GM12892 (cell line): Measurements from ENCODE around the gene OTOP2.
A peak's percentile ranks its signal among the peaks of the same experiment; 100 is the strongest.

Source experiments
- DNase-seq: peaks from one replicate; pipeline ENCODE4 v3.0.0; 2011; ENCODE audit not compliant: insufficient read length
- FAIRE-seq: peaks from 2 replicates; lab custom pipeline; 2011; peaks lifted over from hg19 to GRCh38; lab: Jason Lieb, UNC
- POLR2A ChIP-seq: IDR thresholded peaks from 2 replicates; pipeline ENCODE4 v1.6.1; 2011; ENCODE audit warnings: low read depth, low read length, control low read depth
- POLR2AphosphoS5 ChIP-seq: IDR thresholded peaks from 2 replicates; pipeline ENCODE4 v1.6.1; 2011; ENCODE audit warnings: low read depth, low read length, control low read depth
- TAF1 ChIP-seq: IDR thresholded peaks from 2 replicates; pipeline ENCODE4 v1.6.1; 2011; ENCODE audit warnings: low read depth, mild to moderate bottlenecking, control low read depth, low read length, borderline replicate concordance

OTOP2 gene

DNA sequence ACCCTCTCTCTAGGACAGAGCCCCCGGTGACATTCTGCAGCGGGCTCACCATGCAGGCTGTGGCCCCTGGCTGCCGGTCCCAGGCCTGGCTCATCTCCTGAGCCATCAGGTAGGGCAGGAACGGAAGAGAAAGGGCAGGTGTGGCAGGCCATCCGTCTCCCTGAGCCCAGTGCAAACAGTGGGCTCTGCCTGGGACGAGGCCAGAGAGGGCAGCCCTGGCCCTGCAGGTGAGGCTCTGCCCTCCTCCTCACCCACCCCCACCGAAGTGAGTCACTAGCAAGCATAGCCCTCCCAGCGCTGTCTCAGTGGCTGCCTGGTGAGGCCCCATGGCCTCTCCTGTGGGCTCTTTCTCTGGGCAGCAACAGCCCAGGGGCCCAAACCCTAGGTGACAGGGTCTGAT is 26.1 kb downstream of the OTOP2 start:
- no peak for TF ChIP-seq POLR2A
- TF ChIP-seq POLR2AphosphoS5 = no peak
- TF ChIP-seq TAF1 = no peak
- DNase-seq = no peak
- no peak for FAIRE-seq

DNA sequence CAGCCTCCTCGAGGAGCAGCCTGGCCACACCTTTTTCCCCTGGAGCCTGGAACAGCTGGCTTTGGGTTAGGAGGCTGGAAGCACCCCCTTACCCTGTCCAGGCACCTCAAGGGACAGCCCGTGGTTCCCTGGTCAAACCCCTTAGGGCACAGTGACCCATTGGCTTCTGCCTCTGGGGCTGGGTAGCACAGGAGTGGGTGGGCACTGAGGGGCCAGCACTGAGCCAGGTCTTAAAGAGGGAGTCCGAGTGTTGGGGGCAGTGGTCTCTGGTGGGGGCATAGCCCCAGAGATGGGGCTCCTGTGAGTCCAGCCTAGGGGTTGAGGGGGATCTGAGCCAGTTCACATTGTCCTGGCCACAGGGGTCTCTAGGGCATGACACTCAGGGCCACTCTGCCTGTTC is 27.0 kb downstream of the OTOP2 start:
- TF ChIP-seq POLR2AphosphoS5 (no peak), TAF1 (no peak)
- FAIRE-seq (no peak), DNase-seq (no peak)

DNA sequence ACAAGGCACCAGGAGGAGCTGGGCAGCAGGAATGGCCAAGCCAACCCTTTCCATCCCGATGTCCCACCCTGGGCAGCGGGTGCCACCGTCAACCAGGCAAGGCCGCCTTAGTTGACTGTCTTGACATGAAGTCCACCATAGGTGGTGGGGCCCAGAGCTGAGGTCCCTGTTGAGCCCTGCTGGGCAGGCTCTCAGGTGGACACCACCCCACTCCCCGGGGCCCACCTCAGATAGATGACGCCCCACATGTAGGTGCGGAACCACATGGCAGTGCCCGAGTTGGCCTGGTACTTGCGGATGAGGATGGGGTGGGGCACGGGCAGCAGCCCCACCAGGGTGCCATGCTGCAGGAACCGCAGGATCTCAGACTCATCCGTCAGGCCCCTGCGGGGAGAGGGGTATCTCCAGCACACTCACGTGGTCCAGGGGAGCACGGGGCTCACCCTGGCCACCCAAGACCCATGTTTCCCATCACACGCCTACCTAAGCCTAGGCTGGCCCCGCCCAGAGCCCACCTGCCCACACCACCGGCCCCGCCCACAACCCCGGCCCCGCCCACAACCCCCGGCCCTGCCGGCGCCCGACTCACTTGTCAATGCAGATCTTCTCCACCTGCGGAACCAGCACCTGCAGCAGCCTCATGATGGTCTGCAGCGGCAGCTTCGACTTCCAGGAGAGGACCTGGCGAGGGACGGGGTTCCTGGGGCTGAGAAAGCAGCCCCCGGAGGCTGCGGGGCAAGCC is 27.8 kb downstream of the OTOP2 start:
- TF ChIP-seq POLR2A (no peak), POLR2AphosphoS5 (no peak), TAF1 (no peak)
- DNase-seq (no peak), FAIRE-seq (no peak)

DNA sequence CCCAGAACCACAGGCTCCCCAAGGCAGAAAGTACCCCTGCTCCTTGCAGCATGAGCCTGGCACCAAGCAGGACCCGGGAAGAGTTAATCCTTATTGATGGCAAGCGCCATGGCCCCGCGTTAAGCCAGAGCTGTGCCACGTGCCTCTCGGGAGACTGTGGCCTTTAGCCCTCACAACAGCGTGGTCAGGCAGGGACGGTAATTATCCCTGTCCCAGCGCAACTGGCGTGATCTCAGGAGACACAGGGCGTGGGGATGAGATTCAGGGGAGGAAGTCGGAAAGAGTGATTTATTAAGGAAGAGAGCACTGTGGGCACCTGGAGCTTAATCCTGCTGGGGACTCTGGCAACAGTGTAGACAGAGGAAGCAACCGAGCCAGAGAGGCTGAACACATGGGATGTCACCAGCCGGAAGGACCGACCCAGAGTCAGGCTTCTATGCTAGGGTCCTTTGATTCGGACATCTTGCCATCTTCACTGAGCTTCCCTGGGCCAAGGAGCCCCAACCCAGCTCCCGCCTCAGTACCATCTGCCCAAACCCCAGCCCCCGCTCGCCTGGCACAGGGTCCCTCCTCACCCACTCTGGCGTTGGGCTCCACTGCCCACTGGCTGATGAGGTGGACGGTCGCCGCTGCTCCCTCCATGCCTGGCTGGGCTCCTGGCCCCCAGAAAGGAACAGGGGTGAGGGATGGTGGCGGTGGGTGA is 28.5 kb downstream of the OTOP2 start:
- no peak for DNase-seq
- TF ChIP-seq TAF1 (no peak), POLR2AphosphoS5 (no peak)
- FAIRE-seq = no peak

DNA sequence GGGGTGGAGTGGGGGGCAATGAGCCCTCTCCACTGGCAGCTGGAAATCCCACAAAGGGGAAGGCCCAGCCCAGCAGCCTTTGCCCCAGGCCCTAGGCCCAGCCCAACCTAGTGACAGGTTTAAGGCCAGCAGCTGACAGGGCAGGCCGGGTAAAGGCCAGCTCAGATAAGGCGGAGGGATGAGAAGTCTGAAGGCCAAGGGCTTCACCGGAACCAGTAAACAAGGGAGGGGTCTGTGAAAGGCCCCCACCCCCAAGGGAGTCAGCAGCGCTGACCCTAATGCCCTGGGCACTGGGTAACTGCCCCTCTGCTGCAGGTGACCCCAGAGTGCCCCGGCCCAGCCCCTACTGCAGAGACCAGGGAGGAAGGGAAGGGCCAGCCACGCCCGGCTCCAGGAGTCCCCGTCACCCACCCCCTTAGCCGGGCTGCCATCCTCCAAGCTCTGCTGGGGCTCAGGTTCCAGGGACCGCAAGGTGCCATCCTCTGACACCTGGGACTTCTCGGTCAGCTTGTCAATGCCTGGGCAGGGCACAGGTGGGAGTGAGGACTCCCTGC is 29.1 kb downstream of the OTOP2 start:
- FAIRE-seq = no peak
- DNase-seq = no peak
- TF ChIP-seq POLR2AphosphoS5 (no peak), POLR2A (no peak), TAF1 (no peak)

DNA sequence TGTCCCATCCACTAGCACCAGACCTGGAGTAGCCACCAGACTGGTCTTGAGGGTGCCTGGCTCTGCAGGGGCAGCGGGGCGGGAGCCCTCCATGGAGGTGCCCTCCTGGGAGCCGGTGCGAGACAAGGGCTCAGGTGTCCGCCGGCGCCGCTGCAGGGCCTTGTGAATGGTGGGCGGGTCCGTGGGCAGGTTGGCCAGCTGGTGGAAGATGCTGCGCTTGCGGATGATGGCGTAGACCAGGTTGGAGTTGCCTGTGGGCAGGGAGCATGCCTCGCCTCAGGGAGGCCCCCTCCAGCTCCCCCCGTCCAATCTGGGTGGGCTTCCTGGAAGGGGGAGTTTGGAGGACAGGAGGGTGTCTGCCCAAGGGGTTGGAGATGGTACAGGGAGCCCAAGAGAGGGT is 30.0 kb downstream of the OTOP2 start:
- no peak for TF ChIP-seq POLR2AphosphoS5
- DNase-seq = no peak
- no peak for FAIRE-seq

DNA sequence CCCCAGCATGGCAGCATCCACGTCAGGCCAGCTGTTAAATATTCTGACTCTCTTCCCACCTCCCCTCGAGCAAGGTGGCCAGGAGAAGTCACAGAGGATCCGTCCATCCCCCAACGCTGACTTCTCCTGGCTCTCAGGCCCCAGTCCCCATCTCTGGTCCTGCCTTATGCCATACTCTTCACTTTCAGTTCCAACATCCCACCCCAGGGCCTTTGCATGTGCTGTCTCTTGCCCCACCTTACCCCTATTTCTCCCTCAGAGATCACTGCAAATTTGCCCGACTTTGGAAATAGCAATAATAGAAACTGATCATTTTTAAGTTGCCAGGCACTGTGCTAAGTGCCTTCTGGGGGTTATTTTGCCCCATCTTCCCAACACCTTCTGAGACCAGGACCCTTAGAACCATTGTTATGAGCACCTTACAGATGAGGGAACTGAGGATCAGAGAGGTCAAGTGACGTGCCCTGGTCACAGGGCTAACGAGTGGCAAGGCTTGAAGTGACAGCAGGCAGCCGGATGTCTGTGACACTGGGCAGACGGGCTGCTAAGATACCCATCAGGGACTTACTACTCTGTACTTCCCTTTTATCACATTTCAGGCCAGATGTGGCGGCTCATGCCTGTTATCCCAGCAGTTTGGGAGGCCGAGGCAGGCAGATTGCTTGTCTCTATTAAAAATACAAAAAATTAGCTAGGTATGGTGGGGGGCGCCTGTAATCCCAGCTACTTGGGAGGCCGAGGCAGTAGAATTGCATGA is 30.8 kb downstream of the OTOP2 start:
- TF ChIP-seq POLR2AphosphoS5 (no peak), POLR2A (no peak), TAF1 (no peak)
- DNase-seq = no peak
- no peak for FAIRE-seq

DNA sequence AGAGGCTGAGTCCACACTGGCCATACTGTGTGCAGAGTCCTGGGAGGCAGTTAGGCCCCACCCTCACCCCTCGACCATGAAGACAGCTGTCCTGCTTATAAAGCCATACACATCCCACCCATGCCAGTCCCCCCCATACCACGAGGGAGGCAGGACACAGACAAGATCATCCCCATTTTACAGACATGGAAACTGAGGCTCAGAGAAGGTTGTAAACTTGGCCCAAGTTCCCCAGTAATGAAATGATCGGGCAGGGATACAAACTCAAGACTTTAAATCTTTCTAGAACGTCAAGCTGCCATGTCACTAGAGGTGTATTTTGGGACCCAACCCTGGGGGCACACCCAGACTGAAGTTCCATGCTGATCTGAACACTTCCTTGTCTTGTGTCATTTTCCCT is 32.0 kb downstream of the OTOP2 start:
- TF ChIP-seq TAF1 = no peak
- no peak for TF ChIP-seq POLR2AphosphoS5
- no peak for TF ChIP-seq POLR2A
- FAIRE-seq (no peak), DNase-seq (no peak)

DNA sequence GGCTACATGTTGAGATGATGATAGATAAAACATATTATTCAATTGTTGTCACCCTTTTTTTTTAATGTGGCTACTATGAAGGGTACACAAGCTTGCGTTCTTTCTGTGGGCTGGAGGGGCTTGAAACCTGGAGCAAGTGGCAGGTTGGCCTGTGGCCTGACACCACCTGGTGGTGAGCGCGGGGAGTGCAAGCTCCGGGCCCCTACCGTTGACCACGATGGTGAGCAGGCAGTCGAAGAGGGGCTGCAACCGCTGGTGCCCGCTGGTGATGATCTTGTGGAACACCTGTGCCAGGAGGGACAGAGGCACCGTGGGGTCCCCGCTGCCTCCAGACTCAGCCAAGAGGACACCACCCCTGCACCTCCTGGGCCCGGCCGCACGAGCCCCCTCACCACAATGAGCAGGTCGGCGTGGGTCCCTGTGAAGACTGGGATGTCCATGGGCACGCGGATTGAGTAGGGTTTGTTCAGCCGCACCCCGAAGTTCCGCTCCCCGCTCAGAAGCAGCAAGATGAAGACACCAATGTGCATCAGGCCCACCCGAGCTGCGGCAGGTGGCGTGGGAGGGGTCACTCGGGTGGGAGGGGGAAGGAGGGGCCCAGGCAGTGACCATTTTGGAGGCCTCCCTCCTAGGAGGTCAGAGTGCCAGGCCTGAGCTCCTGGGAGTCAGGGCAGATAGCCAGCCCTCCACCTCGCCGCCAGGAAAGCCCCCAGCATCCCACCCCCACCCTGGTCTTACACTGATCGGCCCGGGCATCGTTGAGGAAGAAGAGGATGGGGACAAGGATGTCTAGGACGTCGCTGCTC is 34.1 kb downstream of the OTOP2 start:
- FAIRE-seq = peak; percentile 89
- no peak for TF ChIP-seq POLR2A
- no peak for TF ChIP-seq TAF1
- no peak for TF ChIP-seq POLR2AphosphoS5

DNA sequence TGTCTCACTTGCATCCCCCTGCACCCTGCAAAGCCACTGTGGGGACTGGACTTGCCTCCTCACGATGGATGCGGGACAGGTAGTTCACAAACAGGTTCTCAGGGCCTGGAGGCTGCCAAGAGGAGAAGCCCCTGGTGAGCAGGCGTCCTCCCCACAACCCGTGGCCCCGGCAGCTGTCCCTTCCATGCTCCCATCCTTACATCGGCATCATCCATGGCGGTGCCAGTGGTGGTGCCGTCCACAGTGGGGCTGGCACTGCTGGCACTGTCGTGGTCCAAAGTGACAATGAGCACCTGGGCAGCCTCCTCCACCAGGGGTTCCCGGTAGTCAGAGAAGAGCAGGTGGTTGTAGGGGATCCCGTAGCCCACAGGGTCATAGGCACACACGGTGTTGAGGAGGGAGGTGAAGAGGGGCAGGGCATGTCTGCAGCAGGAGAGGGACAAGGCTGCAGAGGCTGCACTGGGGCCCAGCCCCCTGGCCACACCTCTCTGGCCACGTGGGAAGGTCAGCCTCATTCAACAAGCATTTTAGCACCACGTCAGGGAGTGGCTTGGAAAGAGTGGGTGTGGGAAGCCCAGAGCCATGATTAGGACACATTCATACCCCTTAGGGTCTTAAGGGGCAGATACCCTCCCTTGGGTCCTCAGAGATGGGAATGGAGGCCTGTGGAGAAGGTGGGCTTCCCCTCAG is 35.9 kb downstream of the OTOP2 start:
- TF ChIP-seq POLR2A (no peak), TAF1 (no peak), POLR2AphosphoS5 (no peak)
- no peak for FAIRE-seq
- no peak for DNase-seq

More for the DNA sequence above, 34.1 kb downstream of the OTOP2 start:
- peak; percentile 85 for DNase-seq
